AG09319 (cell line): ENCODE measurements around the gene THY1.
"Not testable (repeated sequence)": the region's sequence is repeated elsewhere in the genome, so short reads cannot be mapped to it uniquely, and the experiment has no call there.

Experiments
- DNase-seq: peaks from one replicate; pipeline ENCODE4 v3.0.0-alpha.2; 2010; ENCODE audit warnings: low read depth; ENCODE audit errors: extremely low read depth
- TF ChIP-seq, protein P1 (sequence below): IDR thresholded peaks from 2 replicates; pipeline ENCODE4 v1.5.1; 2011; ENCODE audit warnings: low read depth, mild to moderate bottlenecking, inconsistent platforms, low read length, moderate library complexity

Gene THY1

DNA sequence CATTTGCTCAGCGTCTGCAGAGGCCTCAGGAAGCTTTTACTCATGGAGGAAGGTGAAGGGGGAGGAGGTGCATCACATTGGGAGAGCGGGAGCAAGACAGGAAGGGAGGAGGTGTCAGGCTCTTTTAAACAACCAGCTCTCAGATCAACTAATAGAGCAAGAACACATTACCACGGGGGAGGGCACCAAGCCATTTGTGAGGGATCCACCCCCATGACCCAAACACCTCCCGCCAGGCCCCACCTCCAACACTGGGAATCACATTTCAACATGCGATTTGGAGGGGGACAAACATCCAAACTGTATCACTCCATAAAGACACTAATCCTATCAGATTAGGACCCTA, 18.9 kb upstream of the THY1 start:
- no peak for DNase-seq
- TF ChIP-seq, protein P1, sequence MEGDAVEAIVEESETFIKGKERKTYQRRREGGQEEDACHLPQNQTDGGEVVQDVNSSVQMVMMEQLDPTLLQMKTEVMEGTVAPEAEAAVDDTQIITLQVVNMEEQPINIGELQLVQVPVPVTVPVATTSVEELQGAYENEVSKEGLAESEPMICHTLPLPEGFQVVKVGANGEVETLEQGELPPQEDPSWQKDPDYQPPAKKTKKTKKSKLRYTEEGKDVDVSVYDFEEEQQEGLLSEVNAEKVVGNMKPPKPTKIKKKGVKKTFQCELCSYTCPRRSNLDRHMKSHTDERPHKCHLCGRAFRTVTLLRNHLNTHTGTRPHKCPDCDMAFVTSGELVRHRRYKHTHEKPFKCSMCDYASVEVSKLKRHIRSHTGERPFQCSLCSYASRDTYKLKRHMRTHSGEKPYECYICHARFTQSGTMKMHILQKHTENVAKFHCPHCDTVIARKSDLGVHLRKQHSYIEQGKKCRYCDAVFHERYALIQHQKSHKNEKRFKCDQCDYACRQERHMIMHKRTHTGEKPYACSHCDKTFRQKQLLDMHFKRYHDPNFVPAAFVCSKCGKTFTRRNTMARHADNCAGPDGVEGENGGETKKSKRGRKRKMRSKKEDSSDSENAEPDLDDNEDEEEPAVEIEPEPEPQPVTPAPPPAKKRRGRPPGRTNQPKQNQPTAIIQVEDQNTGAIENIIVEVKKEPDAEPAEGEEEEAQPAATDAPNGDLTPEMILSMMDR: no peak

DNA sequence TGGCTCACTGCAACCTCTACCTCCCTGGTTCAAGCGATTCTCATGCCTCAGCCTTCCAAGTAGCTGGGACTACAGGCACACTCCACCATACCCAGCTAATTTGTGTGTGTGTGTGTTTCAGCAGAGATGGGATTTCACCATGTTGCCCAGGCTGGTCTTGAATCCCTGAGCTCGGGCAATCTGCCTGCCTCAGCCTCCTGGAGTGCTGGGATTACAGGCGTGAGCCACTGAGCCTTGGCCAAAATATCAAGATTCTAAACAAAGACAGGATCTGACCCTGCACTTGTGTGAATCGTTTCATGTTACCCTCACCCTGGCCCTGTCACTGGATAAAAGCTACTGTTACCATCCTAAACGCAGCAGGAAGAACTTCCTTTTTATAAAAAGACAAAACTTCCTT, 15.6 kb upstream of the THY1 start:
- DNase-seq: no peak
- TF ChIP-seq, protein P1: no peak

DNA sequence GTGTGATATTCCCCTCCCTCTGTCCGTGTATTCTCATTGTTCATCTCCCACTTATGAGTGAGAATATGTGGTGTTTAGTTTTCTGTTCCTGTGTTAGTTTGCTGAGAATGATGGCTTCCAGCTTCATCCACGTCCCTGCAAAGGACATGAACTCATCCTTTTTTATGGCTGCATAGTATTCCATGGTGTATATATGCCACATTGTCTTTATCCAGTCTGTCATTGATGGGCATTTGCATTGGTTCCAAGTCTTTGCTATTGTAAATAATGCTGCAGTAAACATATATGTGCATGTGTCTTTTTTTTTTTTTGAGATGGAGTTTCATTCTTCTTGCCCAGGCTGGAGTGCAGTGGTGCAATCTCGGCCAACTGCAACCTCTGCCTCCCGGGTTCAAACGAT, 14.5 kb upstream of the THY1 start:
- not testable (repeated sequence) for DNase-seq

DNA sequence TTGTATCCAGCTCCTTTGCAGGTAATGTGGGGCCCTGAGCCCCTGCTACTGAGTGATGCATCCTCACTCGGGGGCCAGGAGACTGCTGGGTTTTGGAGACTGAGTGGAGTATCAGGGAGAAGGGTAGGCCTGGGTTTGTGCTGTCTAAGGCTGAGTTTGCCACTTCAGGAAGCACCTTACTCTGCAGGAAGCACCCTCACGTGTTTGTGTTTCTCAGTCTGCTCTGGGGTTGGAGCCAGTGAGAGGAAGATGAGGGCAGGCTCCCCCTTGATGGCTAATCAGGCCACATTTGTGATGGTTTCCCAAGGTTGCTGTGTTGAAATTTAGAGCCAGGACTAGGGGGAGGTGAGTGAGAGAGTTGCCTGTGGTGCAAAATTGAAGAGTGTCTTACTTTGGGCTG, 13.7 kb upstream of the THY1 start:
- TF ChIP-seq, protein P1: no peak
- DNase-seq: no peak

DNA sequence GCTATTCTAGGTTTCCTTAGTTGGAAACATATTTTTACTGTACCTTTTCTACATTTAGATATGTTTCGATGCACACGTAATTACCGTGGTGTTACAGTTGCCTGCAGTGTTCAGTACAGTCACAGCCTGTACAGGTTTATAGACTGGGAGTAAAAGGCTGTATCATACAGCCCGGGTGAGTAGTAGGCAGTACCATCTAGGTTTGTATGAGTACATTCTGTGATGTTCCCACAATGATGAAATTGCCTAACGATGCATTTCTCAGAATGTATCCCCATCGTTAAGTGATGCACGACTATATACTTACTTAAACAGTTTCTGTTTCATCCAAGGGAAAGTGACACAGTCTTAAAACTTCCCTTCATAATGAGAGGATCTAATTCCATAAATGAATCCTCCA, 13.1 kb upstream of the THY1 start:
- DNase-seq: no peak
- TF ChIP-seq, protein P1: no peak

DNA sequence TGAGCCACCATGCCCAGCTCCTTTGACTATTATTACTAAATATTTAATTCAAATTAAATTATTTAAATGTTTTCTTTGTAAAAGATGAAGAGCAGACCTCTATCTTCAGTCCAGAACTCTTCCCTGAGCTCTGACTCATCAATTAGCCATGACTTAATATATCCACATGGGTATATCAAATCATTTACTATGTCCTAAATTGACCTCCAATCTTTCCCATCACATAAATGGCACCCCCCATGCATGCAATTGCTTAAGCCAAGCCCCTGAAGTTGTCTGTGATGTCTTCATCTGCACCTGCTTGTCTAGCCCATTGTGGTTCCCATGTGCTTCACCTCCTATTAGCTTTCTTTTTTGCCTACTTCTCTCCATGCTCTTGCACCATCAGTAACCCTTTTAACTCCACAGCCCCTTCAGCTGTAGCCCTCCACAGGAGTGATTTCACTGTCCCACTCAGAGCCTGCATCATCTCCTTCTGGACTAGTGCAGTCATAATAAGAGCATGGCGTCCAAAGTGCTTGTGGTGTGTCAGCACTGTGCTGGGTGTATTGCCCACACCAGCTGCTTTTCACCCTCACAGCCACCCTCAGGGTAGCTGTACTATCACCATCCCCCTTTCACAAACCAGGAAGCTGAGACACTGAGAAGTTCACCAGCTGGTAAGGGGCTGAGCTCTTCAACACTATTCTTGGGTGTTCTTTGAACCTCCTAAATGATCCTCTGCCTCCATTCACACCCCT, 11.8 kb upstream of the THY1 start:
- no peak for DNase-seq

DNA sequence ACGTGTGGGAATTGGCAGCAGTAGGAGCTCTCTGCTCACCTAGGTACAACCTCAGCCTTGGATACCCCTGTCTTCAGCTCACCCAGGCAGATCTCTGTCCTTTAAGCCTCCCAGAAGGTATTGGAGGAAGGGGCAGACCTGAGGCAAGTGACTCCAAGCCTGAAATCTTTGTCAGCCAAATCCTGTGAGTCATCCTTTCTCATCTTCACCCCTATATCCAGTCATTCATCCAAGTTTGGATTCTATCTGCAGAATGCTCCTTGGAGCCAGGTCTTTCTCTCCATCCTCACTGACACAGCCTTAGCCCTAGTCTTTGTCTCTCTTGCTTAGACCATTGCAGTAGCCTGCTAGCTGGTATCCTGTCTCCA, 10.4 kb upstream of the THY1 start:
- TF ChIP-seq, protein P1: no peak
- no peak for DNase-seq

More for the DNA sequence above, 11.8 kb upstream of the THY1 start:
- TF ChIP-seq, protein P1: no peak
